CD4-positive, alpha-beta memory T cell (primary cell): ENCODE data around the gene ALK. TPM values are rescaled to one million over a fixed set of nuclear protein-coding genes. Genes with fewer than 3 reads are reported as not detected.

Experiments used
- CTCF ChIA-PET: fragments of 350-600 bp; sonication (Branson Sonifier 250); formaldehyde crosslinking; loops from one replicate; lab custom pipeline; 2021; ENCODE audit warnings: inconsistent platforms; ENCODE audit not compliant: partially characterized antibody; lab: Charles Lee
- POLR2A ChIA-PET: fragments of 350-600 bp; sonication (Branson Sonifier 250); formaldehyde crosslinking; loops from one replicate; lab custom pipeline; 2021; ENCODE audit not compliant: partially characterized antibody; lab: Charles Lee
- DNase-seq, 5 donors: peaks; one replicate each; pipeline versions ENCODE4 v3.0.0 to v3.0.0-alpha.2; 2020 to 2022; ENCODE audit warnings: mixed read lengths in 1 of 5
- H3K27ac ChIP-seq: one replicate; pipeline ENCODE4 v1.7.0; 2013; ENCODE audit warnings: low read depth, low read length
- H3K27me3 ChIP-seq: 2 replicates; pipeline ENCODE4 v1.7.0; 2013; ENCODE audit warnings: mild to moderate bottlenecking, low read length, moderate library complexity; ENCODE audit not compliant: insufficient read depth
- H3K36me3 ChIP-seq: 2 replicates; pipeline ENCODE4 v1.7.0; 2013; ENCODE audit warnings: mild to moderate bottlenecking, low read length, moderate library complexity; ENCODE audit not compliant: insufficient read depth
- H3K4me1 ChIP-seq: 2 replicates; pipeline ENCODE4 v1.7.0; 2013; ENCODE audit warnings: mild to moderate bottlenecking, low read length, moderate library complexity; ENCODE audit not compliant: insufficient read depth
- H3K4me3 ChIP-seq, 2 donors: one replicate each; pipeline ENCODE4 v1.7.0; 2013; ENCODE audit warnings: low read length in 2 of 2, mild to moderate bottlenecking in 1 of 2
- H3K9me3 ChIP-seq, 2 donors: one replicate each; pipeline ENCODE4 v1.7.0; 2013; ENCODE audit warnings: low read length in 2 of 2, control low read depth in 1 of 2; ENCODE audit not compliant: control insufficient read depth in 1 of 2
- H3K27ac Mint-ChIP-seq, 7 donors: one replicate each; pipeline ENCODE4 v1.8.0; 2020 to 2021; ENCODE audit warnings: mixed read lengths in 7 of 7, mild to moderate bottlenecking in 6 of 7, inconsistent platforms in 3 of 7, moderate library complexity in 3 of 7
- H3K27me3 Mint-ChIP-seq, 2 donors: one replicate each; pipeline ENCODE4 v1.8.0; 2020 to 2021; ENCODE audit warnings: mixed read lengths in 2 of 2
- H3K36me3 Mint-ChIP-seq, 2 donors: one replicate each; pipeline ENCODE4 v1.8.0; 2020 to 2021; ENCODE audit warnings: mixed read lengths in 2 of 2, inconsistent platforms in 1 of 2, mild to moderate bottlenecking in 1 of 2
- H3K4me1 Mint-ChIP-seq, 4 donors: one replicate each; pipeline ENCODE4 v1.8.0; 2020 to 2021; ENCODE audit warnings: mixed read lengths in 4 of 4, mild to moderate bottlenecking in 1 of 4
- H3K4me3 Mint-ChIP-seq, 8 donors: one replicate each; pipeline ENCODE4 v1.8.0; 2020 to 2021; ENCODE audit warnings: mixed read lengths in 8 of 8, mild to moderate bottlenecking in 7 of 8, moderate library complexity in 6 of 8, inconsistent platforms in 3 of 8
- H3K9me3 Mint-ChIP-seq, 8 donors: one replicate each; pipeline ENCODE4 v1.8.0; 2020 to 2021; ENCODE audit warnings: mixed read lengths in 8 of 8, mild to moderate bottlenecking in 5 of 8, inconsistent platforms in 3 of 8, moderate library complexity in 1 of 8
- intact Hi-C: fragments of 100-400 bp; cut with micrococcal nuclease; formaldehyde crosslinking; loops from one replicate; pipeline ENCODE4 v1.15.1; 2023
- polyA plus RNA-seq, 2 donors: library from polyadenylated mRNA; unstranded; fragments of 300-500 nt; fragmentation: Illumina TruSeq; gene quantifications; one replicate each; pipeline ENCODE4 v1.2.3, GENCODE V29; 2021
- total RNA-seq, 2 experiments: library from RNA; stranded (reverse); gene quantifications; one replicate each; pipeline ENCODE4 v1.2.3, GENCODE V29; 2021

Gene ALK
- total and polyA plus RNA-seq, 4 experiments from 2014 or later, result 0.07 TPM; not detected in 3

- peaks cover 3% of the 10 kb centered on the region for H3K27me3 ChIP-seq
- H3K27ac Mint-ChIP-seq, result no peak overlapping the region
- peaks cover 0 to 10% of the 10 kb centered on the region in 2 donors for H3K27me3 Mint-ChIP-seq
- H3K27ac ChIP-seq, result no peak overlapping the region
- DNase-seq, result no peak
- H3K9me3 Mint-ChIP-seq, result no peaks in the 10 kb centered on the region
- no peak overlapping the region for H3K4me3 Mint-ChIP-seq
- CTCF ChIA-PET, result interaction anchor here (1.3 kb wide), 1 partner anchor 12 kb away, joined by 3 read pairs; no protein-coding TSS in a partner anchor
- intact Hi-C loops, result no loop called here
- peaks cover 0 to 7% (median 3%) of the 10 kb centered on the region in 4 donors for H3K4me1 Mint-ChIP-seq
- H3K4me1 ChIP-seq, result no peaks in the 10 kb centered on the region
- POLR2A ChIA-PET, result no interaction called here
- H3K36me3 ChIP-seq, result no peaks in the 10 kb centered on the region
- no peaks in the 10 kb centered on the region for H3K9me3 ChIP-seq
- H3K36me3 Mint-ChIP-seq, result no peaks in the 10 kb centered on the region
- no peak overlapping the region for H3K4me3 ChIP-seq
Measured at GRCh38 chr2:29405266-29405665, 516.1 kb downstream of the ALK start.

- ChIA-PET CTCF (no interaction called here), POLR2A (no interaction called here)
- Histone ChIP-seq H3K4me3 (no peak overlapping the region), H3K27ac (no peak overlapping the region), H3K4me1 (no peaks in the 10 kb centered on the region), H3K36me3 (no peaks in the 10 kb centered on the region), H3K9me3 (no peaks in the 10 kb centered on the region), H3K27me3 (peaks cover 3% of the 10 kb centered on the region)
- intact Hi-C loops, result no loop called here
- DNase-seq, result no peak
- Mint-ChIP-seq H3K4me1 (peaks cover 0 to 7% (median 3%) of the 10 kb centered on the region in 4 donors), H3K4me3 (no peak overlapping the region), H3K36me3 (no peaks in the 10 kb centered on the region), H3K27me3 (peaks cover 6 to 15% of the 10 kb centered on the region in 2 donors), H3K27ac (no peak overlapping the region), H3K9me3 (no peaks in the 10 kb centered on the region)
Measured at GRCh38 chr2:29401994-29402393, 519.4 kb downstream of the ALK start.

GRCh38 chr2:29400930-29401653, 520.3 kb downstream of the ALK start:
- intact Hi-C loops, result no loop called here
- no peaks in the 10 kb centered on the region for H3K4me1 ChIP-seq
- H3K4me3 ChIP-seq, result no peak overlapping the region
- H3K27me3 ChIP-seq, result peaks cover under 1% of the 10 kb centered on the region
- CTCF ChIA-PET, result no interaction called here
- H3K36me3 ChIP-seq, result no peaks in the 10 kb centered on the region
- POLR2A ChIA-PET, result no interaction called here
- H3K36me3 Mint-ChIP-seq, result no peaks in the 10 kb centered on the region
- no peak overlapping the region for H3K4me3 Mint-ChIP-seq
- peaks cover 9 to 15% of the 10 kb centered on the region in 2 donors for H3K27me3 Mint-ChIP-seq
- no peak overlapping the region for H3K27ac ChIP-seq
- DNase-seq, result no peak
- H3K9me3 ChIP-seq, result no peaks in the 10 kb centered on the region
- H3K4me1 Mint-ChIP-seq, result peaks cover 0 to 7% (median 3%) of the 10 kb centered on the region in 4 donors
- H3K27ac Mint-ChIP-seq, result no peak overlapping the region
- H3K9me3 Mint-ChIP-seq, result no peaks in the 10 kb centered on the region

- H3K36me3 Mint-ChIP-seq, result no peaks in the 10 kb centered on the region
- H3K4me3 Mint-ChIP-seq, result no peak overlapping the region
- no peak for DNase-seq
- H3K27ac ChIP-seq, result no peak overlapping the region
- POLR2A ChIA-PET, result no interaction called here
- H3K4me1 Mint-ChIP-seq, result no peaks in the 10 kb centered on the region
- no peak overlapping the region for H3K27ac Mint-ChIP-seq
- no peaks in the 10 kb centered on the region for H3K27me3 ChIP-seq
- H3K9me3 ChIP-seq, result no peaks in the 10 kb centered on the region
- CTCF ChIA-PET, result interaction anchor here (1.5 kb wide), 1 partner anchor 9 kb away, joined by 4 read pairs; no protein-coding TSS in a partner anchor
- H3K36me3 ChIP-seq, result no peaks in the 10 kb centered on the region
- intact Hi-C loops, result no loop called here
- H3K4me3 ChIP-seq, result no peak overlapping the region
- no peaks in the 10 kb centered on the region for H3K9me3 Mint-ChIP-seq
- no peaks in the 10 kb centered on the region for H3K4me1 ChIP-seq
- peaks cover 13 to 19% of the 10 kb centered on the region in 2 donors for H3K27me3 Mint-ChIP-seq
Measured at GRCh38 chr2:29398384-29399237, 522.8 kb downstream of the ALK start.

- Histone ChIP-seq H3K27ac (no peak overlapping the region), H3K4me1 (no peaks in the 10 kb centered on the region), H3K27me3 (no peaks in the 10 kb centered on the region), H3K36me3 (no peaks in the 10 kb centered on the region), H3K9me3 (no peaks in the 10 kb centered on the region), H3K4me3 (no peak overlapping the region)
- CTCF ChIA-PET, result interaction anchor here (1.5 kb wide), 1 partner anchor 8 kb away, joined by 4 read pairs; no protein-coding TSS in a partner anchor
- intact Hi-C loops, result no loop called here
- POLR2A ChIA-PET, result no interaction called here
- DNase-seq, result no peak
- no peaks in the 10 kb centered on the region for H3K4me1 Mint-ChIP-seq
- H3K4me3 Mint-ChIP-seq, result no peak overlapping the region
- peaks cover 14 to 25% of the 10 kb centered on the region in 2 donors for H3K27me3 Mint-ChIP-seq
- H3K9me3 Mint-ChIP-seq, result no peaks in the 10 kb centered on the region
- no peaks in the 10 kb centered on the region for H3K36me3 Mint-ChIP-seq
- no peak overlapping the region for H3K27ac Mint-ChIP-seq
Measured at GRCh38 chr2:29397713-29398112, 523.7 kb downstream of the ALK start.

- H3K27ac ChIP-seq, result no peak overlapping the region
- intact Hi-C loops, result no loop called here
- H3K9me3 ChIP-seq, result no peaks in the 10 kb centered on the region
- CTCF ChIA-PET, result no interaction called here
- no peak overlapping the region for H3K4me3 ChIP-seq
- H3K9me3 Mint-ChIP-seq, result no peaks in the 10 kb centered on the region
- H3K27me3 Mint-ChIP-seq, result peaks cover 14 to 27% of the 10 kb centered on the region in 2 donors
- H3K36me3 Mint-ChIP-seq, result no peaks in the 10 kb centered on the region
- no peak for DNase-seq
- H3K36me3 ChIP-seq, result no peaks in the 10 kb centered on the region
- H3K4me1 ChIP-seq, result no peaks in the 10 kb centered on the region
- POLR2A ChIA-PET, result no interaction called here
- H3K27ac Mint-ChIP-seq, result no peak overlapping the region
- no peaks in the 10 kb centered on the region for H3K4me1 Mint-ChIP-seq
- H3K27me3 ChIP-seq, result no peaks in the 10 kb centered on the region
- no peak overlapping the region for H3K4me3 Mint-ChIP-seq
Measured at GRCh38 chr2:29397039-29397438, 524.3 kb downstream of the ALK start.

GRCh38 chr2:29394981-29395350, 526.4 kb downstream of the ALK start:
- Mint-ChIP-seq H3K4me1 (no peaks in the 10 kb centered on the region), H3K9me3 (no peaks in the 10 kb centered on the region), H3K27me3 (peaks cover 17 to 22% of the 10 kb centered on the region in 2 donors), H3K4me3 (no peak overlapping the region), H3K27ac (no peak overlapping the region), H3K36me3 (no peaks in the 10 kb centered on the region)
- H3K27me3 ChIP-seq, result no peaks in the 10 kb centered on the region
- H3K4me1 ChIP-seq, result no peaks in the 10 kb centered on the region
- intact Hi-C loops, result no loop called here
- H3K27ac ChIP-seq, result no peak overlapping the region
- no peak overlapping the region for H3K4me3 ChIP-seq
- no peaks in the 10 kb centered on the region for H3K9me3 ChIP-seq
- CTCF ChIA-PET, result no interaction called here
- no peak for DNase-seq
- H3K36me3 ChIP-seq, result no peaks in the 10 kb centered on the region
- POLR2A ChIA-PET, result no interaction called here
